NB4 (cell line): ENCODE measurements around the gene OR10H1.

Experiments used
- MAX ChIP-seq: IDR thresholded peaks from 2 replicates; pipeline ENCODE4 v1.6.1; 2011; ENCODE audit warnings: low read depth, low read length
- MYC ChIP-seq: IDR thresholded peaks from 2 replicates; pipeline ENCODE4 v1.6.1; 2011; ENCODE audit warnings: low read depth, low read length
- POLR2A ChIP-seq: IDR thresholded peaks from 2 replicates; pipeline ENCODE4 v1.6.1; 2011; ENCODE audit warnings: mild to moderate bottlenecking; ENCODE audit not compliant: insufficient read length; ENCODE audit errors: extremely low read depth
- TF ChIP-seq, protein P1 (sequence below): IDR thresholded peaks from one replicate; pipeline ENCODE4 v1.5.1; 2012; ENCODE audit warnings: low read depth, low read length

DNA sequence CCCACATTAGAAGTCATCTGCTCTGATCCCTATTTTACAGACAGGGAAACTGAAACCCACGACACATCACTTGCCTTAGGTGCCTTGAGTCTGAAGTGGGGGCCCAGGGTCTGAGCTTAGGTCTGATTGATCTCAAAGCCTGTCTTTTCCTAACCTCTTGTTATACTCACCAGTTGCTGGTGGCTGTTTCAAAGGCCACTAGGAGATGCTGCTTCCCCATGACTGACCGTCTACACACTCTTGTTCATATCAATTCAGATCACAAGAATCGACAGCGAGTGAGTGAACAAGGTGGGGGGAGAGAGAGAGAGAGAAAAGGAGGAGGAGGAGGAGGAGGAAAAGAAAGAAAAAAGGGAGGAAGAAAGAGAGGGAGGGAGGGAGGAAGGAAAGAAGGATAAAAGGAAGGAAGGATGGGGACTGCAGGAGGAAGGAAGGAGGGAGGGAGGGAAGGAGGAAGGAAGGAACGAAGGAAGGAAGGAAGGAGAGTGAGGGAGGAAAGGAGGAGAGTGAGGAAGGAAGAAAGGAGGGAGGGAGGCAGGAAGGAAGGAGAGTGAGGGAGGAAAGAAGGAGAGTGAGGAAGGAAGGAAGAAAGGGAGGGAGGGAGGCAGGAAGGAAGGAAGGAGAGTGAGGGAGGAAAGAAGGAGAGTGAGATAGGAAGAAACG lies 3.3 kb downstream of the OR10H1 start:
- TF ChIP-seq, protein P1, sequence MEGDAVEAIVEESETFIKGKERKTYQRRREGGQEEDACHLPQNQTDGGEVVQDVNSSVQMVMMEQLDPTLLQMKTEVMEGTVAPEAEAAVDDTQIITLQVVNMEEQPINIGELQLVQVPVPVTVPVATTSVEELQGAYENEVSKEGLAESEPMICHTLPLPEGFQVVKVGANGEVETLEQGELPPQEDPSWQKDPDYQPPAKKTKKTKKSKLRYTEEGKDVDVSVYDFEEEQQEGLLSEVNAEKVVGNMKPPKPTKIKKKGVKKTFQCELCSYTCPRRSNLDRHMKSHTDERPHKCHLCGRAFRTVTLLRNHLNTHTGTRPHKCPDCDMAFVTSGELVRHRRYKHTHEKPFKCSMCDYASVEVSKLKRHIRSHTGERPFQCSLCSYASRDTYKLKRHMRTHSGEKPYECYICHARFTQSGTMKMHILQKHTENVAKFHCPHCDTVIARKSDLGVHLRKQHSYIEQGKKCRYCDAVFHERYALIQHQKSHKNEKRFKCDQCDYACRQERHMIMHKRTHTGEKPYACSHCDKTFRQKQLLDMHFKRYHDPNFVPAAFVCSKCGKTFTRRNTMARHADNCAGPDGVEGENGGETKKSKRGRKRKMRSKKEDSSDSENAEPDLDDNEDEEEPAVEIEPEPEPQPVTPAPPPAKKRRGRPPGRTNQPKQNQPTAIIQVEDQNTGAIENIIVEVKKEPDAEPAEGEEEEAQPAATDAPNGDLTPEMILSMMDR: peak; percentile 35
- TF ChIP-seq POLR2A (no peak), MAX (no peak), MYC (no peak)
